GM12891 (cell line): ENCODE measurements around the gene LTBP1.

ENCODE experiments used
- PAX5 ChIP-seq: IDR thresholded peaks from 2 replicates; pipeline ENCODE4 v1.6.1; 2011; ENCODE audit warnings: low read length, moderate library complexity, mild to moderate bottlenecking; ENCODE audit not compliant: insufficient read depth, severe bottlenecking
- POLR2A ChIP-seq: IDR thresholded peaks from 2 replicates; pipeline ENCODE4 v1.6.1; 2011; ENCODE audit warnings: low read depth, low read length, control low read depth
- POLR2AphosphoS5 ChIP-seq: IDR thresholded peaks from 2 replicates; pipeline ENCODE4 v1.6.1; 2011; ENCODE audit warnings: low read depth, low read length, control low read depth

DNA sequence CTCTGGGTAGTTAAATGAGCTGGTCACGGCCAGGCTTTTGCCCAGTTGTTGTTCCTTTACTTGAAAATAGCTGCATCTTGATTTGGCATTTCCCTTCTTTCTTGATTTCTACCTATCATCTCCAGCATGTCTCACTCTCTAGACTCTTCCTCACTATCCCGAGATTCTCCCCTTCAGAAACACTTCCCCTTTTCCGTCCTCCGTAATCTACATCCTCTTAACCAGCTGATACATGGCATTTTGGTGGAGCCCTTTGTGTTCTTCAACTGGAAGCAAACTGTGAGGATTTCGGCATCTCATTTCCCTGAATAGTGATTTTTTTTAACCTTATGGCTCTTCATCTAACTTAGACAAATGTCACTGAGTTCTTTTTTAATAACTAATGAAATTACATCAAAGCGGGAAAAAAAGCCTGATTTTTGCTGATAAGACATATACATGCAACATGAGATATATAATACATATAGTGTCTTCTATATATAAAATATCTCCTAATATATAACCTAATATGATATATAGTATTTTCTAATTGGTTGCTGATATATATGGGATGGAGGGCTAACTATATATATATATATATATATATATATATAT lies 309.5 kb downstream of the LTBP1 start:
- TF ChIP-seq POLR2AphosphoS5 = no peak
- no peak for TF ChIP-seq POLR2A
- TF ChIP-seq PAX5 = no peak
